Nasal cavity respiratory epithelium epithelial cell of viscerocranial mucosa (primary cell): Measurements from ENCODE around the gene CFAP70. TPM values are rescaled to one million over a fixed set of nuclear protein-coding genes. Genes with fewer than 3 reads are reported as not detected.

Experiments
- total RNA-seq: library from RNA; depleted of rRNA; stranded (reverse); fragments of >200 nt; gene quantifications from 2 replicates; pipeline ENCODE4 v1.2.3, GENCODE V29; 2014

Gene CFAP70
- total RNA-seq = 0.68 and 3.6 TPM in 2 replicates

DNA sequence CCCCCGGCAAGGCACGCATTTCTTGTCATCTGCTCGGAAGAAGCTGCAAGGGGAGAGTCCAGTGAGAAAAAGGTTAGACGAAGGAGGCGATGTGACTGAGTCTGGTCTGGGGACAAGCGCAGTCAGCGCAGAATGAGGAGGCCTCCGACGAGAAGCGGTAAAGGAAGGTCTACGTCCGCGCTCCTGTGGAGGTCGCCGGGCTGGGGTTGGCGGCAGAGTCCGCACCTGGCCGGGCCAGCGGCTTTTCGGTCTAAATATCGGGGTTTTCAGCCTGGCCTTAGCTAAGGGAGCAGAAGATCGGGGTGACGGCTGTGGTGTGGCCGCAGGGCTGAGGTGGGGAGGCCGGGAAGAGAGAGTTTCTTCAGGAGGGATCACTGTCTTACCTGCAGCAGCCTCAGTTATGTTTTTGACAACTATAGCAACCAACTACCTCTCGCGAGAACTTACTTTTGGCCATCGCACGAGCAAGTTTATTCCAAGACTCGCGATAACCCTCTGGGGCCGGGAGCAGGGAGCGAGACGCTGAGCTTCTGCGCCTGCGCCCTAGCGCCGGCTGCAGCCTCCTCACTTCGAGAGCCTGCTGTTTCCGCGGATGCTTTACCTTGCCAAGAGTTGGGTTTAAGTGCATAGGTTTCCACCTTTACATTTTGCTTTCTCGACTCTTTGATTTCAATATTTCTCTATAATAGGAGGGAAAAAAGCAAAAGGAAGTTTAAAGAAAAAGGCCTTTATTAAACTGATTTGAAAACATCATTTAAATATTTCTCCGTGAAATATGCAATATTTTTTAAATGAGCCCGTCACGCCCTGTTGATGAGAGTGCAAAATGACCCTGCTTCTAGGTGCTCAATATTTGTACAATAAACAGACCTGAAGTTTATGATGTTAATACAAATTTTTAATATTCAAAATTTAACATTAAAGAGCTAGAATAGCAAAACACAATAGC is at the start of gene CFAP70:
Gene CFAP70 (minus strand): TSS at position 534 of the 949 bp plus-strand sequence. CDS start 4,068 bp downstream, outside the sequence.

DNA sequence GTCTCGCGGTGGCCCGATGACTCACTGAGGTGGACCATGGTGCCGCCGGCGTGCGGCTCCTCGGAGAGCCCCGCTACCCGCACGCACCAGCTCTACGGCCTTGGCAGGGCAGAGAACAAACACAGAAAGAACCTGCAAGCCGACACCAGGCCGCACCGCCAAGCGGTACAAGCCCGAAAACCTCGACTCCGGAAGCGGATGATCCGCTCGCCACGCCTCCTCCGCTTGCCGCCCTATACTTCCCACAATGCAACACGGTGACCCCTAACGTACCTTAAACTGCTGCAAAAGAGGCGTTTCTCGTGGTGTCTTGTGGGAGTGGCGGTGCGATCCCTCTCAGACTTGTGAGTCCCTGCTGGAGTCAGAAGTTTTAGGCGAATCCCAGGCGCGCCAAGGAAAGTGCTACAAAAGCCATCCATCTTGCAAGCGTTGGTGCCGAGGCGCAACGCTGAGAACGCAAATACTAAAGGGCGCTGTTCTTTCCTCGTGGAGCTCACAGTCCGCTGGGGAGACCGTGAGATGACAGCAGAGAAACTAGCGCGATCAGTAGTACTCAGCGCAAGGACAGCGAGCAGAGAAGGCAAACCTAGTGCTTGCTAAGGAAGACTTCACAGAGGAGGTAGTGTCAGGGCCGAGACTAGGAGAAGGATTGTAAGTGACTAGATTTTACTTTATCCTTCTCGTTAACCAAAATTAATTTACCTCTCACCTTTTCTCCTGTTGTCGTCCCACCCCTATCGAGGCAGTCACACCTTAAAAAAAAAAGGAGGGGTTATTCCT is 106.0 kb downstream of the CFAP70 start, which contains the start of gene MRPS16:
Gene MRPS16 (minus strand): TSS at position 200 of the 780 bp plus-strand sequence. CDS start 162 bp downstream, at position 38.

DNA sequence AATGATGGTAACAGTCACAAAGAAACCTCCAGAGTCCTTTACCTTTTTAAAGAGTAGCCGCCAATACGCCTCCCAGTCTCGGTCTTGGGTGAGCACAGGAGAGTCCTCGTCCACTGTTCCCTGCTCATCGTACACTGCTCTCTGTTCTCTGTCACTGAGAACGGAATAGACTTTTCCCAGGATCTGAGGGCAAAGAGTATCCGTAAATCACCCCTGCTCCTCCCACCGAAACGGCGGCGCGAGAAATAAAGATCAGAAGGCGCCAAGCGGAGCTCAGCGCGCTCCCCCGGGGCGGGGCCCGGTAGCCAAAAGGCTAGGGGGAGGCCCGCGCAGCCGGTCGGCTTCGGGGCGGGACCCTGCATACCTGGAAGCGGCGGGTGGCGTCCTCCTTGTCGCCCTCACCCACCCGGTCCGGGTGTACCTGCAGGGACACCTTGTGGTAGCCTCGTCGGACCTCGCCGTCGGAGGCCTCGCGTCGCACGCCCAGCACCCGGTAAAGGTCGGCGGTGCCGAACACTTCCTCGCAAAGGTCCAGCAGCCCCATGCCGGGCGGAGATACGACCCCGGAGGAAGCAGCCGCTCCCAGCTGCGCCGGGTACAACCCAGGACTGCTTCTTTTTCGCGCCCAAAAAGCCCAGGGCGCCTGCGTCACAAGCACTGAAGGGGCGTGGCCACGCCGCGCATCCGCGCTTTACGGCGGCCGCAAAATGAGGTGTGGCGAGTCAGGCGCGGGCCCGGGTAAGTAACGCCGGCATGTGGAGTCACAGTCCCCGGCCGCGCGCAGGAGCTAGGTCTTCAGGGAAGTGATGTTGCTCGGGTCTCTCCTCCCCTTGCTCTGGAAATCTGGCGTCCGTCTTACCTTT is 111.8 kb downstream of the CFAP70 start, which contains the start of gene DNAJC9:
Gene DNAJC9 (minus strand): TSS at position 610 of the 863 bp plus-strand sequence. CDS start 66 bp downstream, at position 544.

Other genes starting within 250 kb of the CFAP70 start
- 0.34 and 1.3 TPM in 2 replicates for gene NUDT13, start 248.4 kb downstream of the CFAP70 start, total RNA-seq
- gene ECD, start 190.9 kb downstream of the CFAP70 start, total RNA-seq = 21.5 TPM in 2 replicates
- gene FAM149B1, start 190.7 kb downstream of the CFAP70 start, total RNA-seq = 16.4 and 27.1 TPM in 2 replicates
- gene DNAJC9, start 111.6 kb downstream of the CFAP70 start, total RNA-seq = 28.6 and 30.4 TPM in 2 replicates
- gene MRPS16, start 106.2 kb downstream of the CFAP70 start, total RNA-seq = 58.2 and 83.7 TPM in 2 replicates
- gene ANXA7, start 55.2 kb upstream of the CFAP70 start, total RNA-seq = 96.0 and 103 TPM in 2 replicates
- gene MSS51, start 74.7 kb upstream of the CFAP70 start, total RNA-seq = 0.68 and 1.4 TPM in 2 replicates
- gene PPP3CB, start 137.2 kb upstream of the CFAP70 start, total RNA-seq = 20.5 and 35.8 TPM in 2 replicates
- gene USP54, start 232.5 kb upstream of the CFAP70 start, total RNA-seq = 14.0 and 30.5 TPM in 2 replicates